ENCODE measurements around the gene TNFRSF9. TPM values are rescaled to one million over a fixed set of nuclear protein-coding genes. Genes with fewer than 3 reads are reported as not detected.
"Not testable (repeated sequence)": the region's sequence is repeated elsewhere in the genome, so short reads cannot be mapped to it uniquely, and the experiment has no call there.

TNFRSF9 gene
- total RNA-seq, 2 experiments from 2014 or later: 2.7 to 3.2 TPM

DNA sequence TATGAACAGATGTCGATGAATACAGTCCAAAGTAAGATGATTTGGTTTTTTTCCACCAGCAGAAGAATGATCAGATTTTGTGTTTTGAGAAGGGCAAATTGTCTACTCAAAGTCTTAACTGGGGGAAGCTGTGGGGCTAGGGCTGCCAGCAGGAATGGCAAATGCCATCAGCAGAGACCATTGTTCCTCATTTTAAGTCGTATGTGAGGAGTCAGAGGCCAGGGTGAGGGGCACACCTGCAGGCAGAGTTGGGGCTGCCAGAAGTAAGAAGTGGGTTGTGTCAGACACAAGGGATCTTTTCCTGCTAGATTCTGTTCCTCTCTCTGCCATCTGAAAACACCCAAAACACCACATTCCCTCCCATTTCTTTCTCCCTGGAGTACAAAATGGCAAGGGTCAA is 29.6 kb upstream of the TNFRSF9 start:
- DNase-seq (no peak), ATAC-seq (ENCODE audit: low read depth) (no peak)
- Mint-ChIP-seq H3K4me1 (peaks cover 11% of the 10 kb centered on the region), H3K9me3 (no peaks in the 10 kb centered on the region), H3K4me3 (no peak overlapping the region), H3K36me3 (peaks cover 44% of the 10 kb centered on the region), H3K27me3 (no peaks in the 10 kb centered on the region), H3K27ac (no peak overlapping the region)
- POLR2A ChIA-PET: interaction anchor here (1.5 kb wide), 1 partner anchor 9 kb away, joined by 6 read pairs; the partner anchor contains the start of gene PARK7

DNA sequence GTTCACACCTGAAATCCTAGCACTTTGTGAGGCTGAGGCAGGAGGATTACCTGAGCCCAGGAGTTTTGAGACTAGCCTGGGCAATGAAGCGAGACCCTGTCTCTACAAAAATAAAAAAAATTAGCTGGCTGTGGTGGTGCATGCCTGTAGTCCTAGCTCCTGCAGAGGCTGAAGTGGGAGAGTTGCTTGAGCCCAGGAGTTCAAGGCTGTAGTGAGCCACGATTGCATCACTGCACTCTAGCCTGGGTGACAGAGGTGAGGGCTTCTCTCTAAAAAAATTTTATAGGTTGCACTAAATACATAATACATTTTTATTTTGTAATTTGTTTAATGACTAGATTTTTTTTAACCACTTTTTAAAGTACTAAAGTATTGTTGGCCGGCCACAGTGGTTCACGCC is 27.0 kb upstream of the TNFRSF9 start:
- POLR2A ChIA-PET: no interaction called here
- DNase-seq: no peak
- peaks cover 23% of the 10 kb centered on the region for H3K4me1 Mint-ChIP-seq
- peaks cover 57% of the 10 kb centered on the region for H3K36me3 Mint-ChIP-seq
- H3K27ac Mint-ChIP-seq: peak overlapping the region; percentile 48
- no peaks in the 10 kb centered on the region for H3K9me3 Mint-ChIP-seq
- no peak overlapping the region for H3K4me3 Mint-ChIP-seq
- H3K27me3 Mint-ChIP-seq: no peaks in the 10 kb centered on the region
- ATAC-seq (ENCODE audit: low read depth): no peak

DNA sequence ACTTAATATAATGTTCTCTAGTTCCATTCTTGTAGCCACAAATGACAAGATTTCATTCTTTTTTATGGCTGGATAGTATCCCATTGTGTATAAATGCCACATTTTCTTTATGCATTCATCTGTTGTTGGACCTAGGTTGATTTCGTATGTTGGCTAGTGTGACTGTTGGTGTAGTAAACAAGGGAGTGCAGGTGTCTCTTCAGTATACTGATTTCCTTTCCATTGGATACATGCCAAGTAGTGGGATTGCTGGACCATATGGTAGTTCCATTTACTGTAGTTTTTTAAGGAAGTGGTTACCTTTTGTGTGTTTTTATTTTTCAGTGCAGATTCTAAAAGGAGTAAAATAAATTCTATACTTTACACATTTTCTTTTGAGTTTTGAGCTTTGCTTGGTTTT is 26.6 kb upstream of the TNFRSF9 start:
- DNase-seq: no peak
- ATAC-seq (ENCODE audit: low read depth): no peak
- no peaks in the 10 kb centered on the region for H3K27me3 Mint-ChIP-seq
- H3K36me3 Mint-ChIP-seq: peaks cover 54% of the 10 kb centered on the region
- H3K4me1 Mint-ChIP-seq: peaks cover 26% of the 10 kb centered on the region
- no peaks in the 10 kb centered on the region for H3K9me3 Mint-ChIP-seq
- H3K4me3 Mint-ChIP-seq: no peak overlapping the region
- peak overlapping the region; percentile 48 for H3K27ac Mint-ChIP-seq
- POLR2A ChIA-PET: no interaction called here

DNA sequence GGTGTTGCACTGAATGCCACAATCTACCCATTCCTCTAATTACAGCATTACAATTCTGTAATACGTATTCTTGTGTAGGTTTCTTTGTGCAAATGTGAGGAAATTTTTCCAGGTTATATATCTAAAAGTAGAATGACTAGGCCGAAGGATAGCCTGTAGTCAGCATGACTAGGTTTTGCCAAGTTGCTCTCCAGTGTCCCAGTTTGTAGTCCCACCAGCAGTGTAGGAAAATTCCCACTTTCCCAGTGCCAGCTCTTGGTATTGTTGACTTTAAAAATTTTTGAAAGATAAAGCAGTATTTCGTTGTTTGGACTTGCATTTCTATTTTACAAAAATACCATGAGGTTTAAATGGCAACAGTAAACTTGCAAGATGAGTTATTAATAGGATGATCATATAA is 23.8 kb upstream of the TNFRSF9 start:
- Mint-ChIP-seq H3K4me3 (no peak overlapping the region), H3K4me1 (peaks cover 34% of the 10 kb centered on the region), H3K36me3 (peaks cover 33% of the 10 kb centered on the region), H3K9me3 (no peaks in the 10 kb centered on the region), H3K27me3 (no peaks in the 10 kb centered on the region), H3K27ac (no peak overlapping the region)
- POLR2A ChIA-PET: no interaction called here
- ATAC-seq (ENCODE audit: low read depth): no peak
- DNase-seq: no peak

DNA sequence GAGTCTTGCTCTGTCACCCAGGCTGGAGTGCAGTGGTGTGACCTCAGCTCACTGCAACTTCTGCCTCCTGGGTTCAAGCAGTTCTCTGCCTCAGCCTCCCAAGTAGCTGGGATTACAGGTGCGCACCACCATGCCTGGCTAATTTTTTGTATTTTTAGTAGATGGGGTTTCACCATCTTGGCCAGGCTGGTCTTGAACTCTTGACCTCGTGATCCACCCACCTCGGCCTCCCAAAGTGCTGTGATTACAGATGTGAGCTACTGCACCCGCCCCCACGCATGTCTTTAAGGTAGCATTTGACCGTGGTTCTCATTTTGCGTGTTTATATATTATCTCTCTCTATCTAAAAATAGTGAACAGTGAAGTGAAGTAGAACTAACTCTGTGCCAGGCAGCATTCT is 23.2 kb upstream of the TNFRSF9 start:
- not testable (repeated sequence) for H3K27me3 Mint-ChIP-seq; H3K27ac Mint-ChIP-seq; ATAC-seq (ENCODE audit: low read depth); DNase-seq; H3K9me3 Mint-ChIP-seq
- peaks cover 36% of the 10 kb centered on the region for H3K4me1 Mint-ChIP-seq
- POLR2A ChIA-PET: interaction anchor here (0.7 kb wide), 1 partner anchor 202 kb away, joined by 3 read pairs; no protein-coding TSS in a partner anchor
- H3K36me3 Mint-ChIP-seq: peaks cover 30% of the 10 kb centered on the region
- H3K4me3 Mint-ChIP-seq: peak overlapping the region; percentile 49

DNA sequence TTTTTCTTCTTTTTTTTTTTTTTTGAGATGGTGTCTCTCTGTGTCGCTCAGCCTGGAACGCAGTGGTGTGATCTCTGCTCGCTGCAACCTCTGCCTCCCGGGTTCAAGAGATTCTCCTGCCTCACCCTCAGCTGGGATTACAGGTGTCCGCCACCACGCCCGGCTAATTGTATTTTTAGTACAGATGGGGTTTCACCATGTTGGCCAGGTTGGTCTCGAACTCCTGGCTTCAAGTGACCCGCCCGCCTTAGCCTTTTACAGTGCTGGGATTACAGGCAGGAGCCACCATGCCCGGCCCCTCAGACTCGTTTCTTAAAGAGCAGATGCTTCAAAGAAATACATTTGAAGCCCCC is 22.7 kb upstream of the TNFRSF9 start:
- peaks cover 27% of the 10 kb centered on the region for H3K36me3 Mint-ChIP-seq
- DNase-seq; H3K27me3 Mint-ChIP-seq; H3K27ac Mint-ChIP-seq; ATAC-seq (ENCODE audit: low read depth); H3K9me3 Mint-ChIP-seq; POLR2A ChIA-PET: not testable (repeated sequence)
- peaks cover 36% of the 10 kb centered on the region for H3K4me1 Mint-ChIP-seq
- H3K4me3 Mint-ChIP-seq: peak overlapping the region; percentile 98

DNA sequence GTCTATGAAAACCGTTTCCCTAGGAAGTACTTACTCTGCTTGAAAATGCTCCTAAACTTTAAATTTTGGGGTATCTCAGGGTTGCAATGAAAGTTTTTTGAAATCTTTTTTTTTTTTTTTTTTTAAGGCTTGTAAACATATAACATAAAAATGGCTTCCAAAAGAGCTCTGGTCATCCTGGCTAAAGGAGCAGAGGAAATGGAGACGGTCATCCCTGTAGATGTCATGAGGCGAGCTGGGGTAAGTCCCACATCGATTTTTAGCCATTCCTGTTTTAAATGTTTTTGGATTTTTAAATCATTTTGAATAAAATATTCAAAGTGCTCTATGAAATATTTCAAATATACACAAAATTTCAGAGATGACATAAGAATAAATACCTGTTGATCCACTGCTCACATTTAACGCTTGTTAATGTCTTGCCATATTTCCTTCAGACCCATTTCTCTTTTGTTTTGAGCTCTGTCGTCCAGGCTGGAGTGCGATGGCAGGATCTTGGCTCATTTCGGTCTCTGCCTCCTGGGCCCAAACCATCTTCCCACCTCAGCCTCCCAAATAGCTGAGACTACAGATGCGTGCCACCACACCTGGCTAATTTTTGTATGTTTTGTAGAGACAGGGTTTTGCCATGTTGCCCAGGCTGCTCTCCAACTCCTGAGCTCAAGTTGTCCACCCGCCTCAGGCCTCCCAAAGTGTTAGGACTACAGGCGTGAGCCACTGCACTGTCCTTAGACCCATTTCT is 22.2 kb upstream of the TNFRSF9 start:
- Mint-ChIP-seq H3K9me3 (no peaks in the 10 kb centered on the region), H3K4me1 (peaks cover 36% of the 10 kb centered on the region), H3K4me3 (peak overlapping the region; percentile 98)

DNA sequence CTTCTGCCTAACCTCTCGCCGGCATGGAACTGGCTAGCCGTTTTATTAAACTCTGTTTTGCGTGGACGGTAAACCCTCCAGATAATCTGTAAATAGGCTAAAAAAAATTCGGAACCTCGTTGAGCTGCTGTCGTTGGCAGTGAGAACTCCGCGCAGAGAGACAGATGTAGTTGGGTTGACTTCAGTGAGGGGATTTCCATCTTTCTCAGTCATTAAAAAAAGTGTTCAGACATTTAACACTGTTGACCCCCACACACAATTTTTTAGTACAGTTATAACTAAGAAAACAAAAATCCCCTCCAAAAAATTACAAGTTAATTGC is 21.3 kb upstream of the TNFRSF9 start:
- Mint-ChIP-seq H3K36me3 (peaks cover 23% of the 10 kb centered on the region), H3K27ac (peak overlapping the region; percentile 100), H3K4me1 (peaks cover 35% of the 10 kb centered on the region), H3K27me3 (no peaks in the 10 kb centered on the region), H3K9me3 (no peaks in the 10 kb centered on the region), H3K4me3 (peak overlapping the region; percentile 98)
- ATAC-seq (ENCODE audit: low read depth): peak; percentile 1
- POLR2A ChIA-PET: interaction anchor here (0.6 to 1.9 kb wide), 8 partner anchors 8 to 57 kb away, joined by 3 to 9 read pairs (median 4); partner anchors contain the start of gene TNFRSF9
- DNase-seq: no peak

More for the DNA sequence above, 22.2 kb upstream of the TNFRSF9 start:
- POLR2A ChIA-PET: interaction anchor here (0.6 kb wide), 1 partner anchor 58 kb away, joined by 3 read pairs; no protein-coding TSS in a partner anchor
- DNase-seq (no peak), ATAC-seq (ENCODE audit: low read depth) (no peak)
- H3K27me3 Mint-ChIP-seq: no peaks in the 10 kb centered on the region
- H3K36me3 Mint-ChIP-seq: peaks cover 27% of the 10 kb centered on the region
- H3K27ac Mint-ChIP-seq: peak overlapping the region; percentile 100

DNA sequence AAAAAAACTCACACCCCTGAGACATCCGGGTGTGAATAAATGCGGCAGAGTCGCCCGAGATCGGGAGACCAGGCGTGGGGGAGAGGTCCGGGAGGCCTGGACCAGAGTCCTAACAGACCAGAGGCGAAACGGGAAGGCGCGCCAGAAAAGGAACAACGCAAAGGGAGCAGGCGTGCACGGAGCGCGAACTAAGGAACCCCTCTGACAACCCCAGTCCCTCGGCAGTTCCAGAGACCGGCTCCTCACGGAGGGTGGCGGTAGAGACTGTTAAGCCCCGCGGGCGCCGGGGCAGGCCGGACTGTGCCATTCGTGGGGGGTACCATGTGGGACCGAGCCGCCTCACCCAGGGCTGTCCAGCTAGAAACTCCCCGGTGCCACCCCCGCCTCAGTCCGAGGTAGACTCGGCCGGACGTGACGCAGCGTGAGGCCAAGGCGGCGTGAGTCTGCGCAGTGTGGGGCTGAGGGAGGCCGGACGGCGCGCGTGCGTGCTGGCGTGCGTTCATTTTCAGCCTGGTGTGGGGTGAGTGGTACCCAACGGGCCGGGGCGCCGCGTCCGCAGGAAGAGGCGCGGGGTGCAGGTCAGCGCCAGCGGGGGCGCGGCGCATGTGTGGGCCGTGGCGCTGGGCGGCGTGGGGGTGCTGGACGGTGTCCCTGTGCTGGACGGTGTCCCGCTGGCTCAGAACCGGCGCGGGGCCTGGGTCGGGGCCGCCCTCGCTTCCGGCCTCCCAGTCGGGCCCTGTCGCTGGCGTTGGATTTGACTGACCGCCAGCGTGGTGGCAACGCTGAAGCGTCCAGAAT is 20.8 kb upstream of the TNFRSF9 start, which contains the start of gene PARK7:
Gene PARK7, plus strand, starts transcription at position 496 of the 798 bp plus-strand sequence. CDS start 1,075 bp downstream, outside the sequence.
- peak; percentile 99 for DNase-seq
- peak within 1 kb of the TSS; percentile 98 for H3K4me3 Mint-ChIP-seq
- POLR2A ChIA-PET: interaction anchor here (0.6 to 1.9 kb wide), 10 partner anchors 9 to 402 kb away, joined by 3 to 9 read pairs (median 4); partner anchors contain the start of gene TNFRSF9
- H3K27ac Mint-ChIP-seq: peak within 1 kb of the TSS; percentile 100
- H3K36me3 Mint-ChIP-seq: peaks cover 21% of the 10 kb centered on the region
- H3K9me3 Mint-ChIP-seq: no peaks in the 10 kb centered on the region
- H3K27me3 Mint-ChIP-seq: no peaks in the 10 kb centered on the region
- peak; percentile 93 for ATAC-seq (ENCODE audit: low read depth)
- peaks cover 33% of the 10 kb centered on the region for H3K4me1 Mint-ChIP-seq

DNA sequence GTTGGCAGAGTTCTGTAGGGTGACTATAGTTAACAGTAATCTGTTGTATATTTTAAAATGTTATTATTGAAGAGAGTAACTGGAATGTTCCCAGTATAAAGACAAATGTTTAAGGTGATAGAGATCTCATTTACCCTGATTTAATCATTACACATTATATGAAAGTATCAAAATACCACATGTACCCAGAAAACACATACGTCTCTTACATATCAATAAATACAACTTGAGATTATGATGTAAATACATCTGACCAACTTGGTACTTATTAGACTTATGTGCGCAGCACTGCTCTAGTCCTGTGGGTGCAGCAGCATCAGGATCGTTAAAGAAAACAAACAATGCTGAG is 20.2 kb upstream of the TNFRSF9 start:
- Mint-ChIP-seq H3K27me3 (no peaks in the 10 kb centered on the region), H3K4me1 (peaks cover 39% of the 10 kb centered on the region), H3K27ac (peak overlapping the region; percentile 100), H3K9me3 (no peaks in the 10 kb centered on the region), H3K36me3 (peaks cover 18% of the 10 kb centered on the region), H3K4me3 (peak overlapping the region; percentile 98)
- ATAC-seq (ENCODE audit: low read depth): no peak
- POLR2A ChIA-PET: interaction anchor here (0.7 to 1.9 kb wide), 9 partner anchors 9 to 403 kb away, joined by 3 to 9 read pairs (median 4); partner anchors contain the start of gene TNFRSF9
- no peak for DNase-seq

DNA sequence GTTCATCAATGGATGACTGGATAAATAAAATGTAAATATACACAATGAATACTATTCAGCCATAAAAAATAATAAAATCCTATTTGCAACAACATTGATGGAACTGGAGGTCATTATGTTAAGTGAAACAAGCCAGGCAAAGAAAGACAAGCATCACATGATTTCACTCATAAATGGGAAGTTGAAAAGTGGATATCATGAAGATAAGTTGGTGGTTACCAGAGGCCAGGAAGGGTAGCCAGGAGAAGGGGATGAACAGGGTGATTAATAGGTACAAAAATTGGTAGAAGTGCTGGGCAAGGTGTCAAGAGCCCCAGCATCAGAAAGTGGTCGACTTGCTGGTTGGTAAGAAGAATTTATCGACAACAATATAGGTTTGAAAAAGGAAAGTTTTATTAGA is 19.5 kb upstream of the TNFRSF9 start:
- ATAC-seq (ENCODE audit: low read depth) (no peak), DNase-seq (no peak)
- peak overlapping the region; percentile 100 for H3K27ac Mint-ChIP-seq
- peaks cover 14% of the 10 kb centered on the region for H3K36me3 Mint-ChIP-seq
- peaks cover 40% of the 10 kb centered on the region for H3K4me1 Mint-ChIP-seq
- H3K4me3 Mint-ChIP-seq: peak overlapping the region; percentile 98
- H3K9me3 Mint-ChIP-seq: no peaks in the 10 kb centered on the region
- no peaks in the 10 kb centered on the region for H3K27me3 Mint-ChIP-seq
- POLR2A ChIA-PET: interaction anchor here (1.2 to 1.9 kb wide), 2 partner anchors 10 to 40 kb away, joined by 3 to 6 read pairs; no protein-coding TSS in a partner anchor

DNA sequence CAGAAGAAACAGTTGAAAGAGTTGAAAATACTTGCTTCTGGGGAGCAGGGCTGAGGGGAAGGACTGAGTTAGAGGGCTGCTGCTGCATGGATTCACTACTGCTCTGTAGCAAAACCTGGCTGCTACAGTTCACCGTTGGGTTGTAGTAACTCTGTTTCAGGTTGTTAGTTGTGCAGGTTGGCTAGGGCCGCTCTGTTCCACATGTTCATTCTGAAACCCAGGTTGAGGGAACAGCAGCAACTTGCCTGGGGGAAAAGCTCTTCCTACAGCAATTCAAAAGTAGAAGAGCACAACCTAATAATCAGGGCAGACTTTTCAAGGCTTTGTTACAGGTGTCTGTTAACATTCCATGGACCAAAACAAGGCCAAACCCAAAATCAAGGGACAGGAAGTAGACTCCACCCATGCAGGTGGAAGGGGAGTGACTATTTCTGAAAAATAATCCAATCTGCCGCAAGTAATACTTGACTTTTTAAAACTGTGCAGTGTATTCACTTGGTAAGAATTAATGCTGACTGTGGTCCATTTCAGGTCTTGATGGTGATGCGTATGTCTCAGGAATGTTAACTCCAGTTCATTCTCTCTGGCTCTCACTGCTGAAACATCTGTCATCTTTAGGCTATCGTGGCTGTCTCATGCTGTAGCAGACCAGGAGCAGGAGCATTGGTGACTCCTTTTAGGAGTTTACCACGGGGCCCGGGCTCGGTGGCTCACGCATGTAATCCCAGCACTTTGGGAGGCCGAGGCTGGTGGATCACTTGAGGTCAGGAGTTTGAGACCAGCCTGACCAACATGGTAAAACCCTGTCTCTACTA is 15.8 kb upstream of the TNFRSF9 start:
- Mint-ChIP-seq H3K36me3 (no peaks in the 10 kb centered on the region), H3K27me3 (no peaks in the 10 kb centered on the region), H3K4me3 (no peak overlapping the region), H3K27ac (peak overlapping the region; percentile 62), H3K9me3 (no peaks in the 10 kb centered on the region), H3K4me1 (peaks cover 31% of the 10 kb centered on the region)
- POLR2A ChIA-PET: no interaction called here
- ATAC-seq (ENCODE audit: low read depth) (no peak), DNase-seq (no peak)

DNA sequence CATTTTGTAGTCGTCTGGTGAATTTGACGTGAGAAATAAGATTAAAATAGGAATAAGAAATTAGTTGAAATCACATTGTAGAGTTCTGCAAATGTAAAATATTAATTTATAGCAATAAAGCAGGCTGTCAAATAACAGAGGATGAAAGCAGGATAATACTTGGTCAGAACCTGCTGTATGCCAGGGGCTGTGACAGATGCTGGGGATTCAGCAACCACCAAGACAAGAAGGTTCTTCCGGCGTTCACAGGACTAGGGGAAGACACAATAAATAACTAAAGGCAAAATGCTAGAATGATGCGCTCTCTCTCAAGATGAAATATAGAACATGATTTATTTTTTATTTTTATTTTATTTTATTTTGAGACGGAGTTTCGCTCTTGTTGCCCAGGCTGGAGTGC is 14.0 kb upstream of the TNFRSF9 start:
- no peaks in the 10 kb centered on the region for H3K9me3 Mint-ChIP-seq
- no peaks in the 10 kb centered on the region for H3K36me3 Mint-ChIP-seq
- peak overlapping the region; percentile 98 for H3K27ac Mint-ChIP-seq
- peak overlapping the region; percentile 92 for H3K4me3 Mint-ChIP-seq
- ATAC-seq (ENCODE audit: low read depth): no peak
- POLR2A ChIA-PET: no interaction called here
- H3K27me3 Mint-ChIP-seq: no peaks in the 10 kb centered on the region
- DNase-seq: no peak
- peaks cover 30% of the 10 kb centered on the region for H3K4me1 Mint-ChIP-seq

All from activated naive CD8-positive, alpha-beta T cell treated with anti-CD3 and anti-CD28 coated beads, Interleukin-2, amount 10 ng/mL, durations not matched to agents 7 days and 5 days (primary cell).